ENCODE measurements around the gene PHOSPHO2. TPM values are rescaled to one million over a fixed set of nuclear protein-coding genes. Genes with fewer than 3 reads are reported as not detected.

Gene PHOSPHO2
- total and polyA plus RNA-seq, 2 donors (not counting 3 experiments of a cell fraction or from before 2014, with no cell fraction given), result 0.69 to 2.7 TPM

DNA sequence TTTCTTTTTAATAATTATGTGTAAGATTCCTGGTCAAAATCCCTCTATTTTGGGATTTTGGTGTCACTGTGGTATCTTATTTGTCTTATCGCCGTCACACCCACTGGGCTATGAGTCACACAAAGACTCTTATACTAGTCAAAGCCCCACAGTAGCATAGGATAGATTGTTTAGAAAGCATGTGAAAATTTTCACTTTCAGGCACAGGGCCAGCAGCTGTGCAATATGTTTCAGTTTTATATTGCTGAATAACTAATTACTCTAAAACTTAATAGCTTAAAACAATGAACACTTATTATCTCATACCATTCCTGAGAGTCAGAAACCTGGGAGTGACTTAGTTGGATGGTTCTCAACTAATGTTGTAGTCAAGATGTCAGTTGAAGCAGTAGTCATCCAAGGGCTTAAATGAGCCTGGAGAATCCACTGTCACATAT is 24.0 kb upstream of the PHOSPHO2 start:
- no peak overlapping the region for H3K4me2 ChIP-seq (ENCODE audit: insufficient read depth, low read length)
- FAIRE-seq (no peak), DNase-seq (ENCODE audit: low read depth, low spot score) (no peak)
- ChIA-PET CTCF (interaction anchor here (0.5 kb wide), 1 partner anchor 218 kb away, joined by 3 read pairs; no protein-coding TSS in a partner anchor), POLR2A (interaction anchor here (1.2 kb wide), 1 partner anchor 25 kb away, joined by 4 read pairs; no protein-coding TSS in a partner anchor)
- no peaks in the 10 kb centered on the region for H3K79me2 ChIP-seq (ENCODE audit: control insufficient read depth, insufficient read depth, low read length)
- H3K4me1 ChIP-seq (ENCODE audit: control insufficient read depth, extremely low read depth, insufficient read depth, low read length), result no peaks in the 10 kb centered on the region
- H3K9ac ChIP-seq (replicated peaks; ENCODE audit: extremely low read depth, insufficient read depth, low read length), result no peak overlapping the region
- H3K9me3 ChIP-seq (replicated peaks; ENCODE audit: control insufficient read depth, insufficient read depth, low read length), result no peaks in the 10 kb centered on the region
- no peaks in the 10 kb centered on the region for H4K20me1 ChIP-seq (replicated peaks; ENCODE audit: control insufficient read depth, extremely low read depth, insufficient read depth, low read length)
- dilution Hi-C loops (cut with MboI; ENCODE audit: extremely low pct_ligation_motif_present, low sequenced_read_pairs) (no loop called here), intact Hi-C loops (cut with micrococcal nuclease) (no loop called here)
- BruUV-seq (replicated peaks), result no TSS peak
- peaks cover 3 to 4% of the 10 kb centered on the region in 2 experiments for H3K27me3 ChIP-seq (ENCODE audit: control insufficient read depth in 2 of 2, insufficient read depth in 2 of 2, low read length in 2 of 2)
- no peak overlapping the region for H2AFZ ChIP-seq (ENCODE audit: low read depth, low read length)
- H3K4me3 ChIP-seq (replicated peaks in 1 of 3; ENCODE audit: insufficient read depth in 1 of 3, low read depth in 1 of 3, low read length in 3 of 3), result no peak overlapping the region
- no peaks in the 10 kb centered on the region for H3K9me1 ChIP-seq (replicated peaks; ENCODE audit: control insufficient read depth, extremely low read depth, insufficient read depth, low read length)
- H3K36me3 ChIP-seq (ENCODE audit: control insufficient read depth in 2 of 2, extremely low read depth in 1 of 2, insufficient read depth in 2 of 2, low read length in 2 of 2), result no peaks in the 10 kb centered on the region
- TF ChIP-seq FOS (IDR thresholded peaks at IDR 0.05; ENCODE audit: borderline replicate concordance, insufficient read depth, low read length) (no peak), MYC (IDR thresholded peaks at IDR 0.05; ENCODE audit: low read depth, low read length) (no peak), JUN (IDR thresholded peaks at IDR 0.05; ENCODE audit: borderline replicate concordance, insufficient read depth, insufficient read length, low read depth) (no peak), POLR2AphosphoS5 (IDR thresholded peaks at IDR 0.05; ENCODE audit: insufficient read depth, low read depth, low read length) (no peak), GATA2 (IDR thresholded peaks at IDR 0.05; ENCODE audit: insufficient read depth, insufficient read length, low read depth, low read length) (no peak), EZH2 (IDR thresholded peaks at IDR 0.05; ENCODE audit: borderline replicate concordance, low read depth, low read length, severe bottlenecking) (no peak), POLR2A (IDR thresholded peaks at IDR 0.05; ENCODE audit: low read depth, low read length) (no peak)
- TF ChIP-seq, protein P1, sequence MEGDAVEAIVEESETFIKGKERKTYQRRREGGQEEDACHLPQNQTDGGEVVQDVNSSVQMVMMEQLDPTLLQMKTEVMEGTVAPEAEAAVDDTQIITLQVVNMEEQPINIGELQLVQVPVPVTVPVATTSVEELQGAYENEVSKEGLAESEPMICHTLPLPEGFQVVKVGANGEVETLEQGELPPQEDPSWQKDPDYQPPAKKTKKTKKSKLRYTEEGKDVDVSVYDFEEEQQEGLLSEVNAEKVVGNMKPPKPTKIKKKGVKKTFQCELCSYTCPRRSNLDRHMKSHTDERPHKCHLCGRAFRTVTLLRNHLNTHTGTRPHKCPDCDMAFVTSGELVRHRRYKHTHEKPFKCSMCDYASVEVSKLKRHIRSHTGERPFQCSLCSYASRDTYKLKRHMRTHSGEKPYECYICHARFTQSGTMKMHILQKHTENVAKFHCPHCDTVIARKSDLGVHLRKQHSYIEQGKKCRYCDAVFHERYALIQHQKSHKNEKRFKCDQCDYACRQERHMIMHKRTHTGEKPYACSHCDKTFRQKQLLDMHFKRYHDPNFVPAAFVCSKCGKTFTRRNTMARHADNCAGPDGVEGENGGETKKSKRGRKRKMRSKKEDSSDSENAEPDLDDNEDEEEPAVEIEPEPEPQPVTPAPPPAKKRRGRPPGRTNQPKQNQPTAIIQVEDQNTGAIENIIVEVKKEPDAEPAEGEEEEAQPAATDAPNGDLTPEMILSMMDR (IDR thresholded peaks at IDR 0.05; ENCODE audit: extremely low read depth in 1 of 2, insufficient read depth in 1 of 2, low read depth in 1 of 2, low read length in 2 of 2), result no peak
- TF ChIP-seq, protein P2, sequence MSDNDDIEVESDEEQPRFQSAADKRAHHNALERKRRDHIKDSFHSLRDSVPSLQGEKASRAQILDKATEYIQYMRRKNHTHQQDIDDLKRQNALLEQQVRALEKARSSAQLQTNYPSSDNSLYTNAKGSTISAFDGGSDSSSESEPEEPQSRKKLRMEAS (IDR thresholded peaks at IDR 0.05; ENCODE audit: insufficient read depth, insufficient read length), result no peak
- H3K27ac ChIP-seq (ENCODE audit: insufficient read depth, low read depth, low read length), result no peak overlapping the region
